ENCODE data around the gene SELENOS.

SELENOS gene

GRCh38 chr15:101309436-101310160 lies 32.3 kb upstream of the SELENOS start:
- no peak overlapping the region for H3K27ac ChIP-seq (ENCODE audit: insufficient read depth, low read depth, low read length, poor library complexity, severe bottlenecking)
- H3K36me3 ChIP-seq (ENCODE audit: control insufficient read depth, insufficient read depth, low read length), result no peaks in the 10 kb centered on the region
- H3K27me3 ChIP-seq (ENCODE audit: control insufficient read depth, insufficient read depth, low read length, poor library complexity, severe bottlenecking), result no peaks in the 10 kb centered on the region
- WGBS, 2 experiments, result 89% methylated on average over 26 of the region's 26 CpGs
- no peaks in the 10 kb centered on the region for H3K9me3 ChIP-seq (ENCODE audit: control insufficient read depth, low read length)
- no peak overlapping the region for H3K4me3 ChIP-seq (ENCODE audit: insufficient read depth, low read depth, low read length)
- H3K4me1 ChIP-seq (ENCODE audit: control insufficient read depth, insufficient read depth, low read length), result peaks cover 19% of the 10 kb centered on the region

- H3K4me3 ChIP-seq (ENCODE audit: insufficient read depth, low read depth, low read length), result no peak overlapping the region
- WGBS, 2 experiments, result 90 to 91% methylated on average over 20 of the region's 20 CpGs
- H3K27me3 ChIP-seq (ENCODE audit: control insufficient read depth, insufficient read depth, low read length, poor library complexity, severe bottlenecking), result no peaks in the 10 kb centered on the region
Observed at GRCh38 chr15:101308604-101309435, 31.5 kb upstream of the SELENOS start.

DNA sequence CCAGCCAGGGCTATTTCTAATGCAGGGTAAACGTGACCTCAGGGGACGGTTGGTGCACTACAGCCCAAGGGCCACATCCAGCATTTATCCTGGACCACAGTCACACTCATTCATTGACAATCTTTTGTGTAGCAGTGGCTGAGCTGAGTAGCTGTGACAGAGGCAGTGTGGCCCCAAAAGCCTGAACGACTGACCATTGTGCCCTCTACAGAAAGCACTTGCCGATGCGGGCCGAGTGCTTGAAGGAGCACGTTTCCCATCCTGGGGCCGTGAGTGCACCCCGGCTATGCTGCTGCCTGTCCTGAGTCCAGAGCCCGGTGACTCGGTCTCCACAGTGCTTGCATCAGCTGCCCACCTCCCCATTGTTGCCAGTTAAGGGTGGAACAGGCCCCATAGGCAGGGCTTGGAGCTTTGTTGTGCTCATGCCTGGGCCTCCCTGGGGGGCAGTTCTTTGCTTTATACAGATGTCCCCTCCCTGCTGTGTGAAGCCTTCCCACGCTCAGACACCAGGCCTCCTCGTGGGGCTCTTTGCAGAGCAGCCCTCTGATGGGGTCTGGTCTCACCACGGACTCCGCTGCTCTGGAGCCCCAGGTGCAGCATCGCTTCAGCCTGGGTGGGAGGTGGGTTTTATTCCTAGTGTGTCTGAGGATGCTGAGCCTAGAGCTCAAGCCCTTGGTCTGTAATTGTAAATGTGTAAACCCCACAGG lies 30.8 kb upstream of the SELENOS start:
- H3K4me3 ChIP-seq (ENCODE audit: insufficient read depth, low read depth, low read length), result no peak overlapping the region
- H3K27me3 ChIP-seq (ENCODE audit: control insufficient read depth, insufficient read depth, low read length, poor library complexity, severe bottlenecking), result no peaks in the 10 kb centered on the region
- 59 to 68% methylated on average over 16 of the region's 16 CpGs for WGBS, 2 experiments
- H3K4me1 ChIP-seq (ENCODE audit: control insufficient read depth, insufficient read depth, low read length), result peaks cover 19% of the 10 kb centered on the region
- no peaks in the 10 kb centered on the region for H3K36me3 ChIP-seq (ENCODE audit: control insufficient read depth, insufficient read depth, low read length)
- H3K9me3 ChIP-seq (ENCODE audit: control insufficient read depth, low read length), result no peaks in the 10 kb centered on the region
- no peak overlapping the region for H3K27ac ChIP-seq (ENCODE audit: insufficient read depth, low read depth, low read length, poor library complexity, severe bottlenecking)

More at GRCh38 chr15:101308604-101309435, 31.5 kb upstream of the SELENOS start:
- no peak overlapping the region for H3K27ac ChIP-seq (ENCODE audit: insufficient read depth, low read depth, low read length, poor library complexity, severe bottlenecking)
- H3K9me3 ChIP-seq (ENCODE audit: control insufficient read depth, low read length), result no peaks in the 10 kb centered on the region
- H3K4me1 ChIP-seq (ENCODE audit: control insufficient read depth, insufficient read depth, low read length), result peaks cover 19% of the 10 kb centered on the region
- H3K36me3 ChIP-seq (ENCODE audit: control insufficient read depth, insufficient read depth, low read length), result no peaks in the 10 kb centered on the region

DNA sequence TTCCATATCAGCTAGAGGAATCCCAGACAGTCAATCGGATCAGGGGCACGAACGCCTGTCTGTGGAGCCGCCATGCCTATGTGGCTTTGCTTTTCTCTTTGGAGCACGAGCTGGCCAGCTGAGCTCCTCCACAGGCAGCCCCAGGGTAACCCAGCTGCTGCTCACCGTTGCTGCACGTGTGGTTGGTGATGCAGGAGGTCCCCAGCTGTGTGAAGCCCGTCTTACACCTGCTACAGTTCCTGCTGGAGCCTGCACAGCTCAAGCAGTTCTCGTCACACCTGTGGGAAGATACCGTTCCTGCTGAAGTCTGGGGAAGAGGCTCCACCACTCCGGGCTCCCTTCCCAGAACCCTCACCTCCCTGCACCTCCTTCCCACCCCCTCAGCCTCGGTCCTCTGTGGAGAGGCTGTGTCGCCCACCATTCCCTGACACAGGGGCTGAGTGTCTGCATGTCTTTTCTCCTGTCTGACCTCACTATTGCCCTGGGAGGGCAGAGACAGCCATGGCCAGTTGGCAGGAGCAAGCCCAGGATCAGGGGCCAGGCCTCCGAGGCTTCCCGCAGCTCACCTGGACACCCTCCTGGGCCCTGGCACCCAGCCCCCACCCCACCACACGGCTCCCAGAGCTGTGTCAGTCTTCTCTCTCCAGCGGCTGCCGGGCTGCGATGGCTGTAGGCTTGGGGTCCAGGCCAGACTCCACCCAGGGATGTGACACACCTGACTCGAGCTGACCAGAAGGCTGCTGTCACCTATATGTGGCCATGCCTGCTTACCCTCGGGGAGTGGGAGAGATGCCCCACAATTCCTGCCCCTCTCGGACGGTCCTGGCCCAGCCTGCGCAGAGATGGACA lies 30.0 kb upstream of the SELENOS start:
- Histone ChIP-seq H3K36me3 (ENCODE audit: control insufficient read depth, insufficient read depth, low read length) (no peaks in the 10 kb centered on the region), H3K4me3 (ENCODE audit: insufficient read depth, low read depth, low read length) (no peak overlapping the region), H3K27me3 (ENCODE audit: control insufficient read depth, insufficient read depth, low read length, poor library complexity, severe bottlenecking) (no peaks in the 10 kb centered on the region), H3K4me1 (ENCODE audit: control insufficient read depth, insufficient read depth, low read length) (peaks cover 19% of the 10 kb centered on the region), H3K27ac (ENCODE audit: insufficient read depth, low read depth, low read length, poor library complexity, severe bottlenecking) (no peak overlapping the region), H3K9me3 (ENCODE audit: control insufficient read depth, low read length) (no peaks in the 10 kb centered on the region)
- 88 to 89% methylated on average over 24 of the region's 24 CpGs for WGBS, 2 experiments

- no peak overlapping the region for H3K27ac ChIP-seq (ENCODE audit: insufficient read depth, low read depth, low read length, poor library complexity, severe bottlenecking)
- H3K27me3 ChIP-seq (ENCODE audit: control insufficient read depth, insufficient read depth, low read length, poor library complexity, severe bottlenecking), result no peaks in the 10 kb centered on the region
- 89 to 91% methylated on average over 10 of the region's 10 CpGs for WGBS, 2 experiments
- peaks cover 19% of the 10 kb centered on the region for H3K4me1 ChIP-seq (ENCODE audit: control insufficient read depth, insufficient read depth, low read length)
- H3K36me3 ChIP-seq (ENCODE audit: control insufficient read depth, insufficient read depth, low read length), result no peaks in the 10 kb centered on the region
- no peak overlapping the region for H3K4me3 ChIP-seq (ENCODE audit: insufficient read depth, low read depth, low read length)
- no peaks in the 10 kb centered on the region for H3K9me3 ChIP-seq (ENCODE audit: control insufficient read depth, low read length)
Observed at GRCh38 chr15:101306341-101307047, 29.2 kb upstream of the SELENOS start.

- no peaks in the 10 kb centered on the region for H3K9me3 ChIP-seq (ENCODE audit: control insufficient read depth, low read length)
- no peaks in the 10 kb centered on the region for H3K36me3 ChIP-seq (ENCODE audit: control insufficient read depth, insufficient read depth, low read length)
- H3K4me3 ChIP-seq (ENCODE audit: insufficient read depth, low read depth, low read length), result no peak overlapping the region
- peaks cover 19% of the 10 kb centered on the region for H3K4me1 ChIP-seq (ENCODE audit: control insufficient read depth, insufficient read depth, low read length)
- 89 to 90% methylated on average over 8 of the region's 8 CpGs for WGBS, 2 experiments
- no peaks in the 10 kb centered on the region for H3K27me3 ChIP-seq (ENCODE audit: control insufficient read depth, insufficient read depth, low read length, poor library complexity, severe bottlenecking)
- H3K27ac ChIP-seq (ENCODE audit: insufficient read depth, low read depth, low read length, poor library complexity, severe bottlenecking), result no peak overlapping the region
Observed at GRCh38 chr15:101305820-101306255, 28.6 kb upstream of the SELENOS start.

DNA sequence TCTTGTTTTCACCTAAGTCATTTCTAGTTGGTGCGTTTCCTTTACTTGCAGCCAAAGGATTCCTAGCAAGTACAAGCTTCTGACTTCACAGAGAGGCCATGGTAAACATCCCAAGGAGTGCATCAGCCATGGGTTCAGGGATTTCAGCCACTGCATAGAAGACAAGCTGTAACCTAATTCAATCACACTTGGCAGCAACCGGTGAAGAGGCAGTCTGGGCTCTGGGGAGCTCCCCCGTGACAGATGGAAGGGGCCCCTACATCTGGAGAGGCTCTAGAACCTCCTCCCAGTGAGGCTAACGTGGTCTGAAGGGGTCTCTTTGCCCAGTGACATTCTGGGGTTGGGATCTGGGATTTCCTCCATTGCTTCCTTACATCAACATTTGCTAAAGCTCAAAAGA lies 26.1 kb upstream of the SELENOS start:
- Histone ChIP-seq H3K27me3 (ENCODE audit: control insufficient read depth, insufficient read depth, low read length, poor library complexity, severe bottlenecking) (no peaks in the 10 kb centered on the region), H3K4me1 (ENCODE audit: control insufficient read depth, insufficient read depth, low read length) (peaks cover 11% of the 10 kb centered on the region), H3K4me3 (ENCODE audit: insufficient read depth, low read depth, low read length) (no peak overlapping the region), H3K36me3 (ENCODE audit: control insufficient read depth, insufficient read depth, low read length) (no peaks in the 10 kb centered on the region), H3K27ac (ENCODE audit: insufficient read depth, low read depth, low read length, poor library complexity, severe bottlenecking) (no peak overlapping the region), H3K9me3 (ENCODE audit: control insufficient read depth, low read length) (no peaks in the 10 kb centered on the region)
- 84 to 88% methylated on average over 4 of the region's 4 CpGs for WGBS, 2 experiments

DNA sequence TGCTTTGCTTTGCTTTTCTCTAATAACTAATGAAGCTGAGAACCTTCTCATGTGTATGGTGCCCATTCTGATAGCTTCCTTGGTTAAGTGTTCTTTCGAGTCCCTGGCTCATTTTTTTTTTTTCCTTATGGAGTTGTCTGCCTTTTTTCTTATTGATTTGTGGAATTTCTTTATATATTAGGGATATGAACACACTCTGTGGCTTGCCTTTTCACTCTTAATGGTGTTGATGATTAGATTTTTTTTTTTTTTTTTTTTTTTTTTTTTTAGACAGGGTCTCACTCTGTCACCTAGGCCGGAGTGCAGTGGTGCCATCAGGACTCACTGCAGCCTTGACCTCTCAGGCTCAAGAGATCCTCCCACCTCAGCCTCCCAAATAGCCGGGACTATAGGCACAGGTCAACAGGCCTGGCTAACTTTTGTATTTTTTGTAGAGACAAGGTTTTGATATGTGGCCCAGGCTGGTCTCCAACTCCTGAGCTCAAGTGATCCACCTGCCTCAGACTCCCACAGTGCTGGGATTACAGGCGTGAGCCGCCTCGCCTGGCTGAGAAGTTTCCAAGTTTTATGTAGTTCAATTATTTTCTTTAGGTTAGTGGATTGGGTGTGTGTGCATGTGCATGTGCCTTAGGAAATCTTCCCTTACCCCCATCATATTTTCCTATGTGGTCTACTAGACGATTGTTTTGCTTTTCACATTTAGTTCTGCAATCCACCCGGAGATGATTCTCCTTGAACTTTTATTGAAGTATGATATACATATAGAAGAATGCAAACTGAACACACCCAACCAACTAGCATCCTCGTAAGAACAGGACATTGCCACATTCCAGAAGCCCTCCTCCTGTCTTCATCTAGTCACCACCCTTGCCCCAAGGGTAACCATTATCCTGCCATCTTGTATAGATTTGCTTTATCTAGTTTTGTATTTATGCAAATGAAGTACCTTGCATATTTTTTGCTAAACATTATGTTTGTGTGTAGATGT lies 19.4 kb upstream of the SELENOS start:
- Histone ChIP-seq H3K4me1 (ENCODE audit: control insufficient read depth, insufficient read depth, low read length) (no peaks in the 10 kb centered on the region), H3K9me3 (ENCODE audit: control insufficient read depth, low read length) (no peaks in the 10 kb centered on the region), H3K27me3 (ENCODE audit: control insufficient read depth, insufficient read depth, low read length, poor library complexity, severe bottlenecking) (peaks cover 4% of the 10 kb centered on the region), H3K4me3 (ENCODE audit: insufficient read depth, low read depth, low read length) (no peak overlapping the region), H3K27ac (ENCODE audit: insufficient read depth, low read depth, low read length, poor library complexity, severe bottlenecking) (no peak overlapping the region), H3K36me3 (ENCODE audit: control insufficient read depth, insufficient read depth, low read length) (no peaks in the 10 kb centered on the region)
- WGBS, 2 experiments, result 89 to 91% methylated on average over 3 to 8 of the region's 9 CpGs

Measured in ectodermal cell (in vitro differentiated cells).